H7 (cell line): ENCODE measurements around the gene TOR4A. TPM values are rescaled to one million over a fixed set of nuclear protein-coding genes. Genes with fewer than 3 reads are reported as not detected.
"Not testable (repeated sequence)": the region's sequence is repeated elsewhere in the genome, so short reads cannot be mapped to it uniquely, and the experiment has no call there.

Experiments used
- DNase-seq: peaks from one replicate; pipeline ENCODE4 v3.0.0; 2012
- H3K27me3 ChIP-seq: 2 replicates; pipeline ENCODE4 v1.6.0; 2011; ENCODE audit warnings: mild to moderate bottlenecking, low read length; ENCODE audit not compliant: control insufficient read depth, insufficient read depth
- H3K36me3 ChIP-seq: replicated peaks from 2 replicates; pipeline ENCODE4 v1.5.1; 2011; ENCODE audit warnings: low read length; ENCODE audit not compliant: control insufficient read depth, insufficient read depth
- H3K4me3 ChIP-seq: 2 replicates; pipeline ENCODE4 v1.5.1; 2011; ENCODE audit warnings: low read depth, mild to moderate bottlenecking, control low read depth, low read length, moderate library complexity; ENCODE audit not compliant: insufficient read depth
- total RNA-seq: library from RNA; depleted of rRNA; stranded (reverse); fragments of >200 nt; shearing (Covaris generic); gene quantifications from 2 replicates; pipeline ENCODE4 v1.2.3, GENCODE V29; 2014

TOR4A gene
- total RNA-seq, 1 experiment from 2014 or later, result 21.3 TPM

- Histone ChIP-seq H3K36me3 (peaks cover 17% of the 10 kb centered on the region), H3K4me3 (peak overlapping the region; percentile 92), H3K27me3 (peaks cover 2% of the 10 kb centered on the region)
- DNase-seq, result no peak
Measured at GRCh38 chr9:137255448-137256114, 21.9 kb upstream of the TOR4A start.

- Histone ChIP-seq H3K36me3 (peaks cover 17% of the 10 kb centered on the region), H3K4me3 (peak overlapping the region; percentile 92), H3K27me3 (peaks cover 2% of the 10 kb centered on the region)
- DNase-seq, result no peak
Measured at GRCh38 chr9:137256362-137256761, 21.2 kb upstream of the TOR4A start.

DNA sequence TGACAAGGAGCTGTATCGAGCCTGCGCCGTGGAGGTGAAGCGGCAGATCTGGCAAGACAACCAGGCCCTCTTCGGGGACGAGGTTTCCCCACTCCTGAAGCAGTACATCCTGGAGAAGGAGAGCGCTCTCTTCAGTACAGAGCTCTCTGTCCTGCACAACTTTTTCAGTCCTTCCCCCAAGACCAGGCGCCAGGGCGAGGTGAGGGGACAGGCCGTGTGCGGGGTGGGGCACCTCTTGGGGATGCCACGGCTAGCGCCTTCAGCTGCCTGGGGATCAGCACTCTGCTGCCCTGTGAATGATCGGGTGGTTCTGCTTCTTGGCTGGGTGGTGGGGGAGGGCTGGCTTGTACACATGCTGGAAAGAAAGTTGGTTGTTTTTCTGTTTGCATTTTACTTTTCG lies 20.7 kb upstream of the TOR4A start:
- Histone ChIP-seq H3K36me3 (peaks cover 17% of the 10 kb centered on the region), H3K27me3 (peaks cover 2% of the 10 kb centered on the region), H3K4me3 (no peak overlapping the region)
- DNase-seq, result no peak

- DNase-seq, H3K4me3 ChIP-seq, H3K27me3 ChIP-seq: not testable (repeated sequence)
- H3K36me3 ChIP-seq, result peaks cover 11% of the 10 kb centered on the region
Measured at GRCh38 chr9:137262173-137262908, 15.2 kb upstream of the TOR4A start.

DNA sequence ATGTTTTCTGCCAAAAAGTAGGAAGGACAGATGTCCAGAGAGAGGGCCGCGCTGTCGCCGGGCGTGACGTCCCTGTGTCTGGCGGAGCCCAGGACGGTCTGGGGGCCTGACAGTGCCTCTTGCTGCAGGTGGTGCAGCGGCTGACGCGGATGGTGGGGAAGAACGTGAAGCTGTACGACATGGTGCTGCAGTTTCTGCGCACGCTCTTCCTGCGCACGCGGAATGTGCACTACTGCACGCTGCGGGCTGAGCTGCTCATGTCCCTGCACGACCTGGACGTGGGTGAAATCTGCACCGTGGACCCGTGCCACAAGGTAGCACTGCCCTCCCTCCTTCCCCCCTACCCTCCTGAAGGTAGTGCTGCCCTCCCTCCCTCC lies 14.6 kb upstream of the TOR4A start:
- no peak overlapping the region for H3K4me3 ChIP-seq
- peaks cover 11% of the 10 kb centered on the region for H3K36me3 ChIP-seq
- no peak for DNase-seq
- no peaks in the 10 kb centered on the region for H3K27me3 ChIP-seq

- Histone ChIP-seq H3K27me3 (no peaks in the 10 kb centered on the region), H3K36me3 (peaks cover 12% of the 10 kb centered on the region), H3K4me3 (no peak overlapping the region)
- DNase-seq, result no peak
Measured at GRCh38 chr9:137263506-137263905, 14.0 kb upstream of the TOR4A start.

DNA sequence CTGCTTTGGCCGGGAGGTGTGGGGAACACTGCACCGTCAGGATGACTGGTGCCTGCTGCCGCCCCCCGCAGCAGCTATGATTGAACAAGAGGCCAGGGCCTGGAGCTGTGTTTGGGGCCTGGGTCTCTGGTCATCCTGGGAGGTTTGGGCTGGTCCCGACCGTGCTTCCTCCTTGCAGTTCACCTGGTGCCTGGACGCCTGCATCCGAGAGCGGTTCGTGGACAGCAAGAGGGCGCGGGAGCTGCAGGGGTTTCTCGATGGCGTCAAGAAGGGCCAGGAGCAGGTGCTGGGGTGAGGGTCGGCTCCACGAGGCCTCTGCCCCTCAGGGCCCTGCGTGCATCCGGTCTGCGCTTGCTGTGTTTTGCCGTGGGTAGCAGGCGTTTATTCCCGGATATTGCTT lies 13.5 kb upstream of the TOR4A start:
- peaks cover 16% of the 10 kb centered on the region for H3K36me3 ChIP-seq

DNA sequence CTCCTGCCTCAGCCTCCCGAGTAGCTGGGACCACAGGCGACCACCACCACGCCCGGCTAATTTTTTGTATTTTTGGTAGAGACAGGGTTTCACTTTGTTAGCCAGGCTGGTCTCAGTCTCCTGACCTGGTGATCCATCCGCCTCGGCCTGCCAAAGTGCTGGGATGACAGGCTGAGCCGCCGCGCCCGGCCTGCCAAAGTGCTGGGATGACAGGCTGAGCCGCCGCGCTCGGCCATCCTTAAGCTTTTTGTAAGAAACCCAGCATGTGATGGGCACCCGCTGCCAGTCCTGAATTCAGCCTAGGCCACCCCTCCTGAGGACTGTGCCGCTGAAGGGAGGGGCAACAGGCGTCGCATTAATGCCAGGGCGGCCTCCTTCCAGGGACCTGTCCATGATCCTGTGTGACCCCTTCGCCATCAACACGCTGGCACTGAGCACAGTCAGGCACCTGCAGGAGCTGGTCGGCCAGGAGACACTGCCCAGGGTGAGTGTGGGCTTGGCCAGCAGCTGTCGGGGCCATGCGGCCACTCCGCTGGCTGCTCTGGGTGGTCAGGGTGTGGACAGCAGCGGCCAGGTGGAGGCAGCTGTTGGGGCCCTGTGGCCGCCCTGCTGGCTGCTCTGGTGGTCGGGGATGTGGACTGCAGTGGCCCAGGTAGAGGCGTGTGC lies 11.9 kb upstream of the TOR4A start:
- H3K4me3 ChIP-seq, result no peak overlapping the region
- peaks cover 20% of the 10 kb centered on the region for H3K36me3 ChIP-seq
- no peak for DNase-seq
- no peaks in the 10 kb centered on the region for H3K27me3 ChIP-seq

More for the DNA sequence above, 13.5 kb upstream of the TOR4A start:
- H3K4me3 ChIP-seq, result no peak overlapping the region
- no peaks in the 10 kb centered on the region for H3K27me3 ChIP-seq
- DNase-seq, result no peak

DNA sequence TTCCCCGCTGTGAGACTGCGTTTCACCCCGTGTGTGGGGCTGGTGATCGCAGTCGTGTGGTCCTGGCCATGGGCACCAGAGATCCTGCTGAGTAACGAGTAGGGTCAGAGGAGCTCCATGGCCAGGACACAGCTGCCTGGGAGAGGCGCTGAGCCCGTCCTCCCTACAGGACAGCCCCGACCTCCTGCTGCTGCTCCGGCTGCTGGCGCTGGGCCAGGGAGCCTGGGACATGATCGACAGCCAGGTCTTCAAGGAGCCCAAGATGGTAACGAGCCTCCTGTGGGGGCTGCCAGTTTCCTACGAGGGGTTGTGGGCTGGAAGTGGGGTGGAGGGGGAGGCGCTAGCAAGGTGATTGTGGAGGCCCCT lies 11.4 kb upstream of the TOR4A start:
- Histone ChIP-seq H3K4me3 (no peak overlapping the region), H3K27me3 (no peaks in the 10 kb centered on the region), H3K36me3 (peaks cover 20% of the 10 kb centered on the region)
- DNase-seq, result peak; percentile 51

GRCh38 chr9:137266585-137267453 lies 10.7 kb upstream of the TOR4A start:
- H3K4me3 ChIP-seq, result no peak overlapping the region
- H3K36me3 ChIP-seq, result peaks cover 22% of the 10 kb centered on the region
- no peaks in the 10 kb centered on the region for H3K27me3 ChIP-seq
- peak; percentile 48 for DNase-seq

GRCh38 chr9:137267933-137268355 lies 9.6 kb upstream of the TOR4A start:
- no peak overlapping the region for H3K4me3 ChIP-seq
- no peaks in the 10 kb centered on the region for H3K27me3 ChIP-seq
- peak; percentile 31 for DNase-seq
- H3K36me3 ChIP-seq, result peaks cover 24% of the 10 kb centered on the region

GRCh38 chr9:137268538-137269201 lies 8.9 kb upstream of the TOR4A start:
- Histone ChIP-seq H3K36me3 (peaks cover 21% of the 10 kb centered on the region), H3K27me3 (no peaks in the 10 kb centered on the region), H3K4me3 (no peak overlapping the region)
- peak; percentile 24 for DNase-seq

DNA sequence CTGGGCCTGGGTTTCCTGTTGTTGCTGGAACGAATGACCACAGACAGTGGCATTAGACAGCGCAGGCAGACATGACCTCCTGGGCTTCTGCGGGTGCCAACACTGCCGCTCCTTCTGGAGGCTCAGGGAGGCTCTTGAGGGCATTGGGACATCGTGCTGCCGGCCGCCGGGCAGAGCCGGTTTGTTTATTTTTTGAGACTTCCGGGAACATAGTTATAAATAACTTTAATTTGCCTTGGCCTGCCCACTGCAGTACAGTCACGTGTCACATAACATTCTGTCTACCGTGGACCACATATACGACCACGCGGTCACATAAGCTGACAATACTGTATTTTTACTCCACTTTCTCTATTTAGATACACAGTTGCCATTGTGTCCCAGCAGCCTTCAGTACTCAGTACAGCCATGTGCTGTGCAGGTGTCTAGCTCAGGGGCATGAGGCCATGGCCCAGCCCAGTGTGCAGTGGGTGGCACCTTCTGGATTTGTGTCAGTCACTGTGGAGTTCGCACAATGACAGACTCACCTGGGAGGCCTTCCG lies 8.2 kb upstream of the TOR4A start:
- Histone ChIP-seq H3K27me3 (no peaks in the 10 kb centered on the region), H3K4me3 (no peak overlapping the region), H3K36me3 (peaks cover 19% of the 10 kb centered on the region)
- peak; percentile 14 for DNase-seq
